Glomerular visceral epithelial cell (primary cell): Measurements from ENCODE around the gene HSPA12B.

ENCODE experiments used
- DNase-seq: peaks from one replicate; pipeline ENCODE4 v3.0.0-alpha.2; 2016; ENCODE audit errors: extremely low spot score

Gene HSPA12B

GRCh38 chr20:3732327-3733118 lies at the start of gene HSPA12B:
TSS of gene HSPA12B (plus strand) at chr20:3732685. CDS start at chr20:3738675, 5,990 bp downstream.
- DNase-seq, result no peak

- no peak for DNase-seq
These were observed 47.1 kb upstream of the HSPA12B start for GRCh38 chr20:3685341-3685740.

- DNase-seq, result no peak
These were observed 46.1 kb upstream of the HSPA12B start for GRCh38 chr20:3686421-3686820.

- peak; percentile 65 for DNase-seq
These were observed 45.6 kb upstream of the HSPA12B start for GRCh38 chr20:3686867-3687321.

GRCh38 chr20:3687655-3688054 lies 44.8 kb upstream of the HSPA12B start:
- DNase-seq, result no peak

GRCh38 chr20:3689978-3690377 lies 42.5 kb upstream of the HSPA12B start:
- no peak for DNase-seq

- no peak for DNase-seq
These were observed 42.1 kb upstream of the HSPA12B start for GRCh38 chr20:3690413-3690812.

- DNase-seq, result no peak
These were observed 41.2 kb upstream of the HSPA12B start for GRCh38 chr20:3691306-3691705.

GRCh38 chr20:3691897-3692296 lies 40.6 kb upstream of the HSPA12B start:
- DNase-seq, result no peak

- DNase-seq, result no peak
These were observed 39.7 kb upstream of the HSPA12B start for GRCh38 chr20:3692706-3693294.

GRCh38 chr20:3693376-3693775 lies 39.1 kb upstream of the HSPA12B start:
- DNase-seq, result no peak

- no peak for DNase-seq
These were observed 37.6 kb upstream of the HSPA12B start for GRCh38 chr20:3694864-3695263.

- no peak for DNase-seq
These were observed 36.3 kb upstream of the HSPA12B start for GRCh38 chr20:3696200-3696599.

- DNase-seq, result no peak
These were observed 35.5 kb upstream of the HSPA12B start for GRCh38 chr20:3696745-3697587.

- no peak for DNase-seq
These were observed 34.7 kb upstream of the HSPA12B start for GRCh38 chr20:3697588-3698305.

- no peak for DNase-seq
These were observed 33.9 kb upstream of the HSPA12B start for GRCh38 chr20:3698591-3699001.

GRCh38 chr20:3699037-3699436 lies 33.4 kb upstream of the HSPA12B start:
- DNase-seq, result no peak

- DNase-seq, result no peak
These were observed 31.2 kb upstream of the HSPA12B start for GRCh38 chr20:3701061-3701998.

GRCh38 chr20:3702611-3703391 lies 29.7 kb upstream of the HSPA12B start:
- no peak for DNase-seq

- no peak for DNase-seq
These were observed 28.4 kb upstream of the HSPA12B start for GRCh38 chr20:3704087-3704486.
